ENCODE results near the gene ANO10.
A peak's percentile ranks its signal among the peaks of the same experiment; 100 is the strongest.
"Not testable (repeated sequence)": the region's sequence is repeated elsewhere in the genome, so short reads cannot be mapped to it uniquely, and the experiment has no call there.

ANO10 gene

DNA sequence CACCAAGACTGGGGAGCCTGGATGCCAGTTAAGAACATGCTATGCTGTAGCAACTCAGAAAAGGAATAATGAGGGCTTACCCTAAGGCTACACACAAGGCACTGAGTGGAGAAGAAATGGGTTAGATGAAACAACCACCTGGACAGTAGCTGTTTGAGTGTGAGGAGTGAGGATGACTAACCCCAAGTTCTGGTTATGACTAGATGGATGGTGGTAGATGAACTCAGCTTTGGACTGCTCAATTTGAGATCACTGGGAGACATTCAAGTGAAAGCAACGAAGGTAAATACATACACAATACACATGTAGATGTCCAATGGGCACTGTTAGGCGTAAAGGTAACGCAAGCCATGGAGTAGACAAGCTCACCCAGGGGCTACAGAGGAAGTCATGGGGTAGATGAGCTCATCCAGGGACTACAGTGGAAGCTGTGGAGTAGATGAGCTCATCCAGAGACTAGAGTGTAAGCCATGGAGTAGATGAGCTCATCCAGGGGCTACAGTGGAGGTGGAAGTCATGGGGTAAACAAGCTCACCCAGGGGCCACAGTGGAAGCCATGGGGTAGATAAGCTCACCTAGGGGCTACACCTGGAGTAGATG lies 98.3 kb downstream of the ANO10 start:
- TF ChIP-seq, protein P1, sequence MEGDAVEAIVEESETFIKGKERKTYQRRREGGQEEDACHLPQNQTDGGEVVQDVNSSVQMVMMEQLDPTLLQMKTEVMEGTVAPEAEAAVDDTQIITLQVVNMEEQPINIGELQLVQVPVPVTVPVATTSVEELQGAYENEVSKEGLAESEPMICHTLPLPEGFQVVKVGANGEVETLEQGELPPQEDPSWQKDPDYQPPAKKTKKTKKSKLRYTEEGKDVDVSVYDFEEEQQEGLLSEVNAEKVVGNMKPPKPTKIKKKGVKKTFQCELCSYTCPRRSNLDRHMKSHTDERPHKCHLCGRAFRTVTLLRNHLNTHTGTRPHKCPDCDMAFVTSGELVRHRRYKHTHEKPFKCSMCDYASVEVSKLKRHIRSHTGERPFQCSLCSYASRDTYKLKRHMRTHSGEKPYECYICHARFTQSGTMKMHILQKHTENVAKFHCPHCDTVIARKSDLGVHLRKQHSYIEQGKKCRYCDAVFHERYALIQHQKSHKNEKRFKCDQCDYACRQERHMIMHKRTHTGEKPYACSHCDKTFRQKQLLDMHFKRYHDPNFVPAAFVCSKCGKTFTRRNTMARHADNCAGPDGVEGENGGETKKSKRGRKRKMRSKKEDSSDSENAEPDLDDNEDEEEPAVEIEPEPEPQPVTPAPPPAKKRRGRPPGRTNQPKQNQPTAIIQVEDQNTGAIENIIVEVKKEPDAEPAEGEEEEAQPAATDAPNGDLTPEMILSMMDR (IDR thresholded peaks at IDR 0.05; ENCODE audit: control extremely low read depth, extremely low read depth, low read depth, missing control alignments), result no peak
- ChIA-PET POLR2A (no interaction called here), CTCF (interaction anchor here (0.7 to 1.9 kb wide), 5 partner anchors 14 to 22 kb away, joined by 3 to 6 read pairs (median 3); no protein-coding TSS in a partner anchor)
- peak; percentile 29 for DNase-seq (ENCODE audit: extremely low spot score)

DNA sequence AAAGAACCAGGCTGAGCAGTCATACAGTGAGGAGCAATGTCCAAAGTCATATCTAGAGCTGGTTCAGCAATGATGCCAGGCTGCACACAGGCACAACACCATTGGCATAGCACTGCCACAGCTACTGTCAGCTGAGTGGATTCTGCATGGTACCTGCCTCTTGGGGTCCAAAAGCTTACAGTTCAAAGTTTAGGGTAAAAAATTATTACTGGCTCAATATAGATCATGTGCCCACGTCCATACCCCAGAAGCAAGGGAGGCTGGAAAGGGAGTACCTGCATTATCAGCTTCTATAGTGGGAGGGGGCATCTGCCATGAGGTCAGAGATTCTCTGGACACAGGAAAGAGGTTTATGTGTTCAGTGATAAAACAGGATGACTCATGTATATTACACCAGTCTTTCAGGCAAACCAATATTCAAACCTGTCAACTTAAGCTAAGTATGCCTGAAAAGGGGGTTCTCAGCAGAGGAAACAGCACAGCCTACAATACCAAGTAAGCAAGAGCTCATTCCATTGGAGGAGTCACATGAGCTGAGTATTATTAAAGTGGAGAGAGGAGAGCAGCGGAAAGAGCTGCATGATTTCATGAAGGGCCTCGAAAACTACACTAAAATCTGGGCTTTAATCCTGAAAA lies 99.0 kb downstream of the ANO10 start:
- DNase-seq (ENCODE audit: extremely low spot score), result no peak
- ChIA-PET CTCF (interaction anchor here (0.7 to 1.9 kb wide), 3 partner anchors 18 to 21 kb away, joined by 3 to 6 read pairs (median 5); no protein-coding TSS in a partner anchor), POLR2A (no interaction called here)
- TF ChIP-seq, protein P1 (IDR thresholded peaks at IDR 0.05; ENCODE audit: control extremely low read depth, extremely low read depth, low read depth, missing control alignments), result no peak

DNA sequence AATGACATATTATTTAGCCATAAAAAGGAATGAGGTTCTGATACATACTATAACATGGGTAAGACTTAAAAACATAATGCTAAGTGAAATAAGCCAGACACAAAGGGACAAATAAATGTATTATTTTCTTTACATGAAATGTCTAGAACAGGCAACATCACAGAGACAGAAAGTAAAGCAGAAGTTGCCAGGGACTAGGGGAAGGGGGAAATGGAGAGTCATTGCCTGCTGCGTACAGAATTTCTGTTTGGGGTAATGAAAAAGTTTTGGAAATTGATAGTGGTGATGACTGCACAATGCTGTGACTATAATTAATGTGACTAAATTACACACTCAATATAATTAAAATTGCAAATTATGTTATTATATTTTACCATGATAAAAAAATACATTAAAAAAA lies 99.9 kb downstream of the ANO10 start:
- no peak for DNase-seq (ENCODE audit: extremely low spot score)
- ChIA-PET POLR2A (no interaction called here), CTCF (interaction anchor here (1.9 kb wide), 1 partner anchor 18 kb away, joined by 6 read pairs; no protein-coding TSS in a partner anchor)
- TF ChIP-seq, protein P1 (IDR thresholded peaks at IDR 0.05; ENCODE audit: control extremely low read depth, extremely low read depth, low read depth, missing control alignments), result no peak

DNA sequence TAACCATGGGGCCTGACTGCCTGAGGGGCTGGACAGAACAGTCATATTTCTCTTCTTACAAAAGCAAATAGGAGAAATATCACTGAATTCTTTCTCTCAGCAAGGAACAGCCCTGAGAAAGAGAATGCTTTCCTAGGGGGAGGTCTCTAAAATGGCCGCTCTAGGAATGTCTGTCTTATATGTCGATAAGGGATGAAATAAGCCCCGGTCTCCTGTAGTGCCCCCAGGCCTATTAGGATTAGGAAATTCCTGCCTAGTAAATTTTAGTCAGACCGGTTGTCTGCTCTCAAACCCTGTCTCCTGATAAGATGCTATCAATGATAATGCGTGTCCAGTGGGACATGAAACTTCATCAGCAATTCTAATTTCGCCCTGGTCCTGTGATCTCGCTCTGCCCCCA lies 103.3 kb downstream of the ANO10 start:
- DNase-seq (ENCODE audit: extremely low spot score); POLR2A ChIA-PET: not testable (repeated sequence)
- CTCF ChIA-PET, result interaction anchor here (2.7 kb wide), 1 partner anchor 15 kb away, joined by 14 read pairs; no protein-coding TSS in a partner anchor

DNA sequence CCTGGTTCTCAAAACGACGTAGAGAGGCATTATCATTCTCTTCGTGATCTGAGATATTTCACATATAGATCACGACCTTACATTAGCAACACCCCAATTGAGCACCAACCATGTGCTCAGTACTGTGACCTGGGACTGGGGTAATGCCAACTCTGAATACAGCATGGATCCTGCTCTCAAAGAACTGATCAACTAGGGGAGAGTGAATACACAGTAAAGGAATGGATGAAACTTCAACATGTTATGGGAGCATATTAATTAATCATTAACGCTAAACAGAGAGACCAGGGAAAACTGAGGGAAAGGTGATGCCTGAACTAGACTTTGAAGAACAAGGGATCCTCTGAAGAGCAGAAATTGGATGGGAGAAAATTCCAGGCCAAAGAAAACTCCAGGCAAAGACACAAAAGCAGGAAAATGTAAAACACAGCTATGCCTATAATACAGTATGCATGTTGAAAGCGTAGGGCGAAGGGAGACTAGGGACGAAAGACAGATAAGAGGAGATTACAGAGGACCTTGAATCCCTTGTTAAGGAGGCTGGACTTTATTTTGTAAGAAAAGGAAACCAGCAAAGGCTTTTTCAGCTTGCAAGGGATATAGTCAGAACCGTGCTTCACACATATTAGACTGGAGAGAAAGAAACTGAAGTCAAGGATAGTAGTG lies 105.7 kb downstream of the ANO10 start:
- ChIA-PET POLR2A (no interaction called here), CTCF (interaction anchor here (1.5 to 2.7 kb wide), 2 partner anchors 13 to 17 kb away, joined by 3 to 14 read pairs; no protein-coding TSS in a partner anchor)
- TF ChIP-seq, protein P1 (IDR thresholded peaks at IDR 0.05; ENCODE audit: control extremely low read depth, extremely low read depth, low read depth, missing control alignments), result no peak
- no peak for DNase-seq (ENCODE audit: extremely low spot score)

DNA sequence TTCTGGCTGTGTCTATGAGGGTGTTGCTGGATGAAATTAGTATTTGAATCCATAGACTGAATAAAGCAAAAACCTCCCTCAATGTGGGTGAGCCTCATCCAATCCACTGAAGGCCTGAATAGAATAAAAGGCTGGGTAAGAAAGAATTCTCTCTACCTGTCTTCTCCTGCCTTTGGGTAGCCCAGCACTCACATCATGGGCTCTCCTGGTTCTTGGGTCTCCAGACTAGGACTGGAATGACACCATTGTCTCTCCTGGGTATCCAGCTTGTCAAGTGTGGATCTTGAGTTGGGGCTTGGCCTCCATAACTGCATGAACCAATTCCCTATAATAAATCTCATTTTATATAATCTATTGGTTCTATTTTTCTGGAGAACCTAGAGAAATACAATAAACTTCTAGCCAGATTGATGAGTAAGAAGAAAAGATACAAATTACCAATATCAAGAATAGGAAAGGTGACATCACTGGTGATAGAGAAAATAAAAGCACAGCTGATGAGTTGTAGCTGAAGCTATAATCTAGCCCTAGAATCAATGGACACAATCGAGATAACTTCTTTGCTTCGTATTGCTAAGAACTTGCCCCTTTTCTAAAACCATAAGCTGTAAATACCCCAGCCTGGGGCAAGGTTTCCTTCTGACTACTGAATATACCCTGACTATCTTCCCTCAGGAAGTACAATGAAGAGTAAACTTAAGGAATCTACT lies 106.4 kb downstream of the ANO10 start:
- TF ChIP-seq, protein P1 (IDR thresholded peaks at IDR 0.05; ENCODE audit: control extremely low read depth, extremely low read depth, low read depth, missing control alignments), result no peak
- POLR2A ChIA-PET, result no interaction called here
- CTCF ChIA-PET, result interaction anchor here (2.7 kb wide), 1 partner anchor 12 kb away, joined by 14 read pairs; no protein-coding TSS in a partner anchor
- no peak for DNase-seq (ENCODE audit: extremely low spot score)
